Mesendoderm (in vitro differentiated cells): Measurements from ENCODE around the gene RBM4.

ENCODE experiments used
- DNase-seq: peaks from one replicate; pipeline ENCODE4 v3.0.0; 2013
- H2AK5ac ChIP-seq: 2 replicates; pipeline ENCODE4 v1.6.1; 2013; ENCODE audit warnings: low read length, inconsistent platforms
- H2BK120ac ChIP-seq: 2 replicates; pipeline ENCODE4 v1.6.1; 2013; ENCODE audit warnings: low read depth, mild to moderate bottlenecking, low read length, moderate library complexity, mixed read lengths
- H2BK15ac ChIP-seq: replicated peaks from 2 replicates; pipeline ENCODE4 v1.6.1; 2013; ENCODE audit warnings: low read depth, mild to moderate bottlenecking, moderate library complexity
- H2BK5ac ChIP-seq: 2 replicates; pipeline ENCODE4 v1.6.1; 2013; ENCODE audit warnings: low read length, inconsistent platforms
- H3K18ac ChIP-seq: 2 replicates; pipeline ENCODE4 v1.6.1; 2013; ENCODE audit warnings: mild to moderate bottlenecking, low read length, mixed read lengths
- H3K23ac ChIP-seq: one replicate; pipeline ENCODE4 v1.6.1; 2013; ENCODE audit warnings: low read length
- H3K27ac ChIP-seq: 2 replicates; pipeline ENCODE4 v1.5.1; 2013; ENCODE audit warnings: low read depth, mild to moderate bottlenecking, inconsistent platforms, low read length, moderate library complexity
- H3K27me3 ChIP-seq: 2 replicates; pipeline ENCODE4 v1.6.1; 2013; ENCODE audit warnings: low read length, control low read depth, mild to moderate bottlenecking, inconsistent platforms; ENCODE audit not compliant: insufficient read depth, poor library complexity
- H3K36me3 ChIP-seq: 2 replicates; pipeline ENCODE4 v1.6.1; 2013; ENCODE audit warnings: low read length, inconsistent platforms; ENCODE audit not compliant: control insufficient read depth, insufficient read depth
- H3K4ac ChIP-seq: one replicate; pipeline ENCODE4 v1.6.1; 2013; ENCODE audit warnings: low read depth, mild to moderate bottlenecking, low read length, moderate library complexity
- H3K4me1 ChIP-seq: 2 replicates; pipeline ENCODE4 v1.6.1; 2013; ENCODE audit warnings: low read depth, low read length, inconsistent platforms; ENCODE audit not compliant: control insufficient read depth
- H3K4me2 ChIP-seq: 2 replicates; pipeline ENCODE4 v1.6.1; 2013; ENCODE audit warnings: low read length
- H3K4me3 ChIP-seq: 2 replicates; pipeline ENCODE4 v1.5.1; 2013; ENCODE audit warnings: mild to moderate bottlenecking, low read length
- H3K56ac ChIP-seq: one replicate; pipeline ENCODE4 v1.6.1; 2013; ENCODE audit warnings: low read length
- H3K79me1 ChIP-seq: 2 replicates; pipeline ENCODE4 v1.6.1; 2013; ENCODE audit warnings: low read length, inconsistent platforms
- H3K79me2 ChIP-seq: 2 replicates; pipeline ENCODE4 v1.6.1; 2013; ENCODE audit warnings: mild to moderate bottlenecking, low read length; ENCODE audit not compliant: control insufficient read depth, insufficient read depth
- H3K9ac ChIP-seq: 2 replicates; pipeline ENCODE4 v1.6.1; 2013; ENCODE audit warnings: low read length, inconsistent platforms
- H4K5ac ChIP-seq: one replicate; pipeline ENCODE4 v1.6.1; 2013; ENCODE audit warnings: low read length
- H4K8ac ChIP-seq: one replicate; pipeline ENCODE4 v1.6.1; 2013; ENCODE audit warnings: low read depth, mild to moderate bottlenecking, control low read depth, low read length, moderate library complexity
- WGBS: extraction: QIAGEN DNeasy Blood & Tissue Kit; methylation state at CpG from one replicate; pipeline ENCODE4 v1.1.7; 2013; ENCODE audit warnings: low lambda C conversion rate, missing lambda C conversion rate; ENCODE audit not compliant: insufficient coverage; ENCODE audit errors: extremely low coverage; 5-methylcytosine and 5-hydroxymethylcytosine counted together

RBM4 gene

DNA sequence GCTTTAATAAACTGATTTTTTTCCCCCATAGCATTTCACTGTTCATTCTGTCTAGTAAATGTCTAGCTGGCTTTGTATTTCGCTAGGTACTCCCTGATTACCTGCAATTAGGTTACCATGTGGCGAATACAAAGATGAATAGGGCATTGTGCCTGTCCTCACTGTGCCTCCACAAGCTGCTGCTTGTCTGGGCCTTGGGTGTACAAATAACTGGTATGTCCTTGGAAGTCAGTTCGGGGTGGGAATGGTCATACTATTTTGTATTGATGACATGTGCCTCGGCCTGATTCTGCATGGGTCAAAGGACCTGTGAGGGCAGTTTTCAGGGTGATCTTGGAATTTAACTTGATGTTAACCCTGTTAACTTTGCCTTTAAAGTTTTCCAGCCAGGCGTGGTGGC lies 11.4 kb downstream of the RBM4 start:
- WGBS: no CpG with 5 or more reads among the region's 5 CpGs
- H3K4me2 ChIP-seq: no peak overlapping the region
- H3K27ac ChIP-seq: no peak overlapping the region
- no peaks in the 10 kb centered on the region for H3K4me1 ChIP-seq
- peaks cover 7% of the 10 kb centered on the region for H3K36me3 ChIP-seq
- no peak overlapping the region for H3K18ac ChIP-seq
- H3K4ac ChIP-seq: no peak overlapping the region
- no peak overlapping the region for H2BK15ac ChIP-seq
- no peak overlapping the region for H4K8ac ChIP-seq
- H3K23ac ChIP-seq: no peak overlapping the region
- peaks cover 20% of the 10 kb centered on the region for H3K79me1 ChIP-seq
- no peak overlapping the region for H3K4me3 ChIP-seq
- no peak overlapping the region for H3K9ac ChIP-seq
- no peak overlapping the region for H3K56ac ChIP-seq
- H2BK120ac ChIP-seq: no peak overlapping the region
- H3K79me2 ChIP-seq: peaks cover 44% of the 10 kb centered on the region
- H4K5ac ChIP-seq: no peak overlapping the region
- H2AK5ac ChIP-seq: no peak overlapping the region
- H2BK5ac ChIP-seq: no peak overlapping the region
- no peak for DNase-seq
- H3K27me3 ChIP-seq: no peaks in the 10 kb centered on the region

DNA sequence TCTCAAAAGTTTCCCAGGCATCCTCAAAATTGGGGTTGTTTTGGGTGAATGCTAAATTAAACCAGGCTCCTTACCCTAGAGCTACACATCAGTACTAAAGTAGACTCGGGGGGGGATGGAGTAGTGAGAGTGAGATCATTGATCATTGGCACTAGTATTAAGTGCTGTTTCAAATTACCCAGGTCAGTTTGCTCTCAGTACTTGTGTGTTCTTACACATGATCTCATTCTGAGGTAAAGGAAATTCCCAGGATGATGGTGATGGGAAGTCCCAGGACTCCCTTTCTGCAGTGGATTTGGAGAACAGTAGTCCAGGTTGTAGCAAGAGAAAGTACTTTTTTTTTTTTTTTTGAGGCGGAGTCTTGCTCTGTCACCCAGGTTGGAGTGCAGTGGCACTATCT lies 12.5 kb downstream of the RBM4 start:
- Histone ChIP-seq H3K56ac (no peak overlapping the region), H3K9ac (no peak overlapping the region)

DNA sequence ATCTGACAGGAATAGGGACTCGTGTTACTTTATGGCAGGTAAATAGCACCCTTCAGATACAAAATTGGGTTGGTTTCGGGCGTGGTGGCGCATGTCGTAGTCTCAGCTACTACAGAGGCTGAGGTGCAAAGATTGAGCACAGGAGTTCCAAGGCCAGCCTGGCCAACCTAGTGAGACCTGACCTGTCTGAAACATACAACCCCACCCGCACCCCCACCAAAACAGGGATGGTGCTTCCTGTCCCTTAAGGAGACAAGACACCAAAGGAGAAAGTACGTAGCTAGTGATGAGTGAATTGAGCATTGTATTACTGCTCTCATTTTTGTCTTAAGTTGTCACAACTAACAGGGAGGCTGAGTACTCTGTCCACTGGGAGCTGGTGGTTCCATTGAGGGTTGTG lies 14.1 kb downstream of the RBM4 start:
- Histone ChIP-seq H3K23ac (no peak overlapping the region), H3K36me3 (peaks cover 2% of the 10 kb centered on the region), H3K4me1 (no peaks in the 10 kb centered on the region), H3K79me1 (peaks cover 14% of the 10 kb centered on the region), H3K56ac (no peak overlapping the region), H3K4ac (no peak overlapping the region), H3K27ac (no peak overlapping the region), H2BK15ac (no peak overlapping the region), H3K79me2 (peaks cover 20% of the 10 kb centered on the region), H3K4me3 (no peak overlapping the region), H4K8ac (no peak overlapping the region), H2BK120ac (no peak overlapping the region), H2BK5ac (no peak overlapping the region), H4K5ac (no peak overlapping the region), H3K18ac (no peak overlapping the region), H3K9ac (no peak overlapping the region), H3K27me3 (no peaks in the 10 kb centered on the region), H3K4me2 (no peak overlapping the region), H2AK5ac (no peak overlapping the region)
- DNase-seq: no peak
- WGBS: no CpG with 5 or more reads among the region's 7 CpGs

More for the DNA sequence above, 12.5 kb downstream of the RBM4 start:
- Histone ChIP-seq H3K4me1 (no peaks in the 10 kb centered on the region), H3K79me2 (peaks cover 34% of the 10 kb centered on the region), H2BK15ac (no peak overlapping the region), H3K4me3 (no peak overlapping the region), H4K5ac (no peak overlapping the region), H3K23ac (no peak overlapping the region), H3K36me3 (peaks cover 4% of the 10 kb centered on the region), H3K79me1 (peaks cover 19% of the 10 kb centered on the region), H2AK5ac (no peak overlapping the region), H4K8ac (no peak overlapping the region), H3K27me3 (no peaks in the 10 kb centered on the region), H2BK5ac (no peak overlapping the region), H3K18ac (no peak overlapping the region), H3K4ac (no peak overlapping the region), H3K27ac (no peak overlapping the region), H2BK120ac (no peak overlapping the region), H3K4me2 (no peak overlapping the region)
- WGBS: no CpG with 5 or more reads among the region's 2 CpGs
- peak; percentile 27 for DNase-seq

DNA sequence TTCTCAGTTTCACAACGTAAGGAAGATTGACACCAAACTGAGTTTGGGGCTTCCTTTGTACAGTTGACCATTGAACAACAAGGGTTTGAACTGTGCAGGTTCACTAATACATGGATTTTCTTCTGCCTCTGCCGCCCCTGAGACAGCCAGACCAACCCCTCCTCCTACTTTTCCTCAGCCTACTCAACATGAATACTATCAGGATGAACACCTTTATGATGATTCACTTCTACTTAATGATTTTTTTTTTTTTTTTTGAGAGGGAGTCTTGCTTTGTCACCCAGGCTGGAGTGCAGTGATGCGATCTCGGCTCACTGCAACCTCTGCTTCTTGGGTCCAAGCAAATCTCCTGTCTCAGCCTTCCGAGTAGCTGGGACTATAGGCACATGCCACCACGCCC lies 14.6 kb downstream of the RBM4 start:
- peaks cover 2% of the 10 kb centered on the region for H3K36me3 ChIP-seq
- WGBS: no CpG with 5 or more reads among the region's 6 CpGs

DNA sequence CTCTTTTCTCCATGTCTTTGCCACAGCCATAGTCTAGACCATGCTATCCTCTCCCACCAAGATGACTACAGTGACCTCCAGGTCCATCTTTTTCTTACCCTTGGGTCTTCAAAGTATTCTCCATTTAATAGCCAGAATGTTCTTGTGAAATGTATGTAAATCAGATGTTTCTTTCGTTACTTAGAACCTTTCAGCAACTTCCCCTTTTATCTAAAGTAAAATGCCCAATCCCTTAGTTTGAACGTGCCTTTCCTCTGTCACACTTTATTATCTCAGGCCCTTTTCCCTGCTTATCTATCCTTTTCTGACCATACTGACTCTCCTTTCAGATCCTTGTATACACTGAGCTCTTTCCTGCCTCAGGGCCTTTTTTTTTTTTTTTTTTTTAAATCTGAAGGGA lies 21.3 kb downstream of the RBM4 start:
- Histone ChIP-seq H3K4me1 (no peaks in the 10 kb centered on the region), H3K27me3 (no peaks in the 10 kb centered on the region), H2BK120ac (no peak overlapping the region), H3K23ac (no peak overlapping the region), H3K4ac (no peak overlapping the region), H2BK15ac (no peak overlapping the region), H4K5ac (no peak overlapping the region), H3K4me3 (no peak overlapping the region), H2BK5ac (no peak overlapping the region), H3K18ac (no peak overlapping the region), H3K56ac (no peak overlapping the region), H3K9ac (no peak overlapping the region), H3K36me3 (peaks cover 2% of the 10 kb centered on the region), H3K79me2 (peaks cover 2% of the 10 kb centered on the region), H3K27ac (peak overlapping the region; percentile 60), H4K8ac (no peak overlapping the region), H3K4me2 (no peak overlapping the region), H3K79me1 (peaks cover 14% of the 10 kb centered on the region), H2AK5ac (no peak overlapping the region)
- no CpG with 5 or more reads among the region's 2 CpGs for WGBS
- no peak for DNase-seq

More for the DNA sequence above, 14.6 kb downstream of the RBM4 start:
- H3K27me3 ChIP-seq: no peaks in the 10 kb centered on the region
- no peak overlapping the region for H2BK120ac ChIP-seq
- no peak overlapping the region for H3K27ac ChIP-seq
- no peak overlapping the region for H4K8ac ChIP-seq
- no peak for DNase-seq
- H3K4me3 ChIP-seq: no peak overlapping the region
- H3K18ac ChIP-seq: no peak overlapping the region
- peaks cover 18% of the 10 kb centered on the region for H3K79me2 ChIP-seq
- H4K5ac ChIP-seq: no peak overlapping the region
- no peak overlapping the region for H3K9ac ChIP-seq
- H2BK15ac ChIP-seq: no peak overlapping the region
- no peak overlapping the region for H3K4me2 ChIP-seq
- no peak overlapping the region for H2AK5ac ChIP-seq
- no peak overlapping the region for H3K23ac ChIP-seq
- no peak overlapping the region for H2BK5ac ChIP-seq
- H3K56ac ChIP-seq: no peak overlapping the region
- H3K4me1 ChIP-seq: no peaks in the 10 kb centered on the region
- peaks cover 14% of the 10 kb centered on the region for H3K79me1 ChIP-seq
- H3K4ac ChIP-seq: no peak overlapping the region

DNA sequence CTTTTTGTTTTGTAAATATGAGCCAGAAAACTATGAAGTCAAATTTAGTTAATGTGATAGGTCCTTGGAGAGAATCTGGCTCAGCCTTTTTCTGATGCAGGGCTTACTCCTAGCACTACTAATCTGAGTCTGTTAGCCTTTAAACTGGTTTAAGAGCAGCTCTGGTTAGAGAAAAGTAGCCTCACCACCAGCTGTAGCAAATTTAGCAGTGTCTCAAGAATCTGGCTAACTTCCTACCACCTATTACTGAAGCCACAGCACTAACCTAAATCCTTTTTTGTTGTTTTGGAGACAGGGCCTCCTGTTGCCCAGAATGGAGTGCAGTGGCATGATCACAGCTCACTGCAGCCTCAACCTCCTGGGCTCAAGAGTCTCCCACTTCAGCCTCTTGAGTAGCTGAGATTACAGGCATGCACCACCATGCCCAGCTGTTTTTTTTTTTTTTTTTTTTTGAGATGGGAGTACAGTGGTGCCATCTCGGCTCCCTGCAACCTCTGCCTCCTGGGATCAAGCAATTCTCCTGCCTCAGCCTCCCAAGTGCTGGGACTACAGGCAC lies 25.3 kb downstream of the RBM4 start:
- Histone ChIP-seq H3K36me3 (peaks cover 6% of the 10 kb centered on the region), H3K4me3 (no peak overlapping the region)
- no CpG with 5 or more reads among the region's 1 CpG for WGBS

More for the DNA sequence above, 25.3 kb downstream of the RBM4 start:
- Histone ChIP-seq H3K79me2 (peaks cover 4% of the 10 kb centered on the region), H3K18ac (no peak overlapping the region), H2AK5ac (no peak overlapping the region), H3K27ac (no peak overlapping the region), H4K5ac (no peak overlapping the region), H3K9ac (no peak overlapping the region), H4K8ac (no peak overlapping the region), H3K56ac (no peak overlapping the region), H2BK5ac (no peak overlapping the region), H3K27me3 (no peaks in the 10 kb centered on the region), H2BK15ac (no peak overlapping the region), H3K4me2 (no peak overlapping the region), H3K79me1 (peaks cover 9% of the 10 kb centered on the region), H3K23ac (no peak overlapping the region), H2BK120ac (no peak overlapping the region), H3K4me1 (no peaks in the 10 kb centered on the region), H3K4ac (no peak overlapping the region)
- DNase-seq: no peak
